Stimulated activated CD8-positive, alpha-beta memory T cell treated with anti-CD3 and anti-CD28 coated beads, Interleukin-7, amount 100 ng/mL, for 48 hours (primary cell): ENCODE data around the gene CREBL2.

Experiments used
- DNase-seq, 2 donors: peaks; one replicate each; pipeline ENCODE4 v3.0.0-alpha.2; 2020; ENCODE audit warnings: low read depth in 1 of 2; ENCODE audit errors: extremely low read depth in 1 of 2

CREBL2 gene

GRCh38 chr12:12671850-12672660, 60.4 kb downstream of the CREBL2 start:
- DNase-seq, result no peak

GRCh38 chr12:12673296-12673695, 61.6 kb downstream of the CREBL2 start:
- DNase-seq, result peak in 1 of 2 donors; percentile 53

GRCh38 chr12:12676605-12677004, 64.9 kb downstream of the CREBL2 start:
- no peak for DNase-seq

- DNase-seq, result no peak
Observed at GRCh38 chr12:12681061-12681765, 69.5 kb downstream of the CREBL2 start.

- no peak for DNase-seq
Observed at GRCh38 chr12:12682284-12682683, 70.6 kb downstream of the CREBL2 start.

- DNase-seq, result no peak
Observed at GRCh38 chr12:12683136-12683697, 71.5 kb downstream of the CREBL2 start.

- DNase-seq, result no peak
Observed at GRCh38 chr12:12683725-12684124, 72.0 kb downstream of the CREBL2 start.

GRCh38 chr12:12684375-12685106, 72.9 kb downstream of the CREBL2 start:
- DNase-seq, result no peak

- no peak for DNase-seq
Observed at GRCh38 chr12:12685305-12685704, 73.6 kb downstream of the CREBL2 start.

- no peak for DNase-seq
Observed at GRCh38 chr12:12686472-12686871, 74.8 kb downstream of the CREBL2 start.

GRCh38 chr12:12686925-12687324, 75.2 kb downstream of the CREBL2 start:
- no peak for DNase-seq

- no peak for DNase-seq
Observed at GRCh38 chr12:12689647-12690300, 78.1 kb downstream of the CREBL2 start.

- no peak for DNase-seq
Observed at GRCh38 chr12:12691549-12691948, 79.9 kb downstream of the CREBL2 start.

GRCh38 chr12:12693111-12693671, 81.5 kb downstream of the CREBL2 start:
- DNase-seq, result no peak
